ENCODE results near the gene PNPLA2. TPM values are rescaled to one million over a fixed set of nuclear protein-coding genes. Genes with fewer than 3 reads are reported as not detected.

The PNPLA2 gene
- total RNA-seq, 2 experiments from 2014 or later = 24.7 to 26.2 TPM

DNA sequence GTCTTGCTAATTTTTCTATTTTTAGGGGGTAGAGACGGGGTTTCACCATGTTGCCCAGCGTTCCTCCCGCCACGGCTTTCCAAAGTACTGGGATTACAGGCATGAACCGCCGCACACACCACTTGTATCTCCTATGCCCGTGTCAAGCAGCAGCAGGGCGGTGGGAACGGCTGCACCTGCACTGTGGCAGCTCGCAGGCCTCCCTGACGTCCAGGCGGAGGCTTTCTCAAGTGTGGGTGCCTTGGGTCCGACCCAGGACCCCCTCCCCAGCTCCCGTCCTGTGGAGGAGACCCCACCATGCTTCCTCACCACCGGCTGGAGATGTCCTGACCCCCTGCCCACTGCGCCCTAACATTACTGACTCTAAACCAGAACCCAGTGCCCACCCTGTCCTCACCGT lies 49.7 kb downstream of the PNPLA2 start:
- Mint-ChIP-seq H3K27ac (no peak overlapping the region), H3K36me3 (ENCODE audit: low read depth) (peaks cover under 1% of the 10 kb centered on the region), H3K4me3 (no peak overlapping the region), H3K4me1 (no peaks in the 10 kb centered on the region), H3K27me3 (no peaks in the 10 kb centered on the region), H3K9me3 (ENCODE audit: low read depth) (no peaks in the 10 kb centered on the region)
- intact Hi-C loops (cut with DNase I, micrococcal nuclease) = no loop called here
- DNase-seq (no peak), ATAC-seq (no peak)
- ChIA-PET CTCF (interaction anchor here (0.6 kb wide), 1 partner anchor 913 kb away, joined by 4 read pairs; no protein-coding TSS in a partner anchor), POLR2A (no interaction called here)

DNA sequence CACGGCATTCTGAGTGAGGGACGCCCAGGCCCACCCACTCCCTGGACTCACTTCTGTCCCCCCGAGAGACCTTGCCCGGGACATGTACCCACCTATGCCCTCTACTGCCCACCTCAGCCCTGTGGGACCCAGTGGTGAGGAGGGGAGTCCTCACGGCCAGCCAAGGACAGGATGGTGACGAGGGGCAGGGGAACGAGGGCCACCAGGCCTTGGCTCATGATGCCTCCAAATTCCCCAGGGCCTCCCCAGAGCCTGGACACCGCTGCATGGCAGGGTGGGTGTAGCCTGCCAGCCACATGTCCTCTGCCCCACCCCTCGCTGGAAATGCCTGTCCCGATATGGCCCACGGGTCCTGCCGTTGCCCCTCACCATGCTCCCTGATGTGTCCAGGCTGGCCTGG lies 50.1 kb downstream of the PNPLA2 start:
- ChIA-PET POLR2A (no interaction called here), CTCF (no interaction called here)
- DNase-seq = no peak

DNA sequence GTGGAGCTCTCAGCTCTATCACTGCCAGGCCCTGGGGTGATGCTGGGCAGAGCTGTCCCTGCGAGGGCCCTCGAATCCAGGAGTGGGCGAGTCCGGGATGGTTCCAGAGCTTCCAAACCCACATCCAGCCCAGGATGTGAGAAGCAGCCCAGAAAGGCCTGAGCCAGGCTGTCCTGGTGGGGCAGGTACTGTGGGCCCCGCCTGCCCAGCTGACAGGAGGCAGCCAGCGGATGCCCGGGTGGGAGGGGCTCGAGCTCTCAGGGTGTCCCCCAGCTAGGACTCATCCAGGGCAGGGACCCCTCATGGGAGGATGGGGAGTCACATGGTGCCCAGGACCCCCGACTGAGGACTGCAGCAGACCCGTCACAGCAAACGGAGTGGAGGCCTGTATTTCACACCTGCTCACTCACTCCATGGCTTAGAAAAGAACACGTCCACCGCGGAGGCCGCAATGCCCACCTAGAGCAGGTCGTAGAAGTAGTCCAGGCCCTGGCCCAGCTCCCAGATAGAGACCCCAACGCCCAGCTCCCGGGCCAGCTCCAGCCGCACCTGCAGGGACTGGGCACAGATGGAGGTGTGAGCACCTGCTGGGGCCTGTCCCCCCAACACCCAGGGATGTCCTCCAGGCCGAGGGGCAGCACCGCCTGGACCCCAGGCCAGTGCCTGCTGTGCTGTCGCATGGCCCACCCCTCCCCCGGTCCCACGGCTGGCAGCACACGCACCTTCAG lies 50.8 kb downstream of the PNPLA2 start:
- DNase-seq (no peak), ATAC-seq (no peak)
- intact Hi-C loops (cut with DNase I, micrococcal nuclease) = no loop called here
- no peaks in the 10 kb centered on the region for H3K4me1 Mint-ChIP-seq
- no peak overlapping the region for H3K27ac Mint-ChIP-seq
- ChIA-PET CTCF (interaction anchor here (0.6 kb wide), 1 partner anchor 22 kb away, joined by 3 read pairs; no protein-coding TSS in a partner anchor), POLR2A (no interaction called here)
- no peak overlapping the region for H3K4me3 Mint-ChIP-seq
- no peaks in the 10 kb centered on the region for H3K27me3 Mint-ChIP-seq
- peaks cover 7% of the 10 kb centered on the region for H3K36me3 Mint-ChIP-seq (ENCODE audit: low read depth)
- no peaks in the 10 kb centered on the region for H3K9me3 Mint-ChIP-seq (ENCODE audit: low read depth)

More for the DNA sequence above, 50.1 kb downstream of the PNPLA2 start:
- Mint-ChIP-seq H3K9me3 (ENCODE audit: low read depth) (no peaks in the 10 kb centered on the region), H3K27ac (no peak overlapping the region), H3K4me1 (no peaks in the 10 kb centered on the region), H3K27me3 (no peaks in the 10 kb centered on the region), H3K36me3 (ENCODE audit: low read depth) (peaks cover 4% of the 10 kb centered on the region), H3K4me3 (no peak overlapping the region)
- no peak for ATAC-seq
- intact Hi-C loops (cut with DNase I, micrococcal nuclease) = no loop called here

DNA sequence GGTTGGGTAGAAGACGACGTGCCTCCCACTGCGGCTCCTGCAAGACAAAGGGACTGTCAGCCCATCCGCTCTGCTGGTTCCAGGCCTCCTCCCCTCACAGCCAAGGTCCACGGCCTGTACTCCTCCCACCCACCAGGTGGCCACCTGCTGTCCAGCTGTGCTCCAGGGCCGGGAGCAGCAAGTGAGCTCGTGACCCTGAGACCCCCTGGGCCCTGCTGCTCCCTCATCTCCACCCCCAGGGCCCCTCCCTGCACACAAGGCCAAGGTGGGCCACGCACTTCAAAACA lies 51.4 kb downstream of the PNPLA2 start:
- intact Hi-C loops (cut with DNase I, micrococcal nuclease) = no loop called here
- no peak overlapping the region for H3K4me3 Mint-ChIP-seq
- no peak for DNase-seq
- H3K9me3 Mint-ChIP-seq (ENCODE audit: low read depth) = no peaks in the 10 kb centered on the region
- ATAC-seq = no peak
- no peaks in the 10 kb centered on the region for H3K4me1 Mint-ChIP-seq
- no peak overlapping the region for H3K27ac Mint-ChIP-seq
- peaks cover 8% of the 10 kb centered on the region for H3K36me3 Mint-ChIP-seq (ENCODE audit: low read depth)
- ChIA-PET POLR2A (no interaction called here), CTCF (interaction anchor here (0.6 kb wide), 1 partner anchor 120 kb away, joined by 3 read pairs; no protein-coding TSS in a partner anchor)
- no peaks in the 10 kb centered on the region for H3K27me3 Mint-ChIP-seq

DNA sequence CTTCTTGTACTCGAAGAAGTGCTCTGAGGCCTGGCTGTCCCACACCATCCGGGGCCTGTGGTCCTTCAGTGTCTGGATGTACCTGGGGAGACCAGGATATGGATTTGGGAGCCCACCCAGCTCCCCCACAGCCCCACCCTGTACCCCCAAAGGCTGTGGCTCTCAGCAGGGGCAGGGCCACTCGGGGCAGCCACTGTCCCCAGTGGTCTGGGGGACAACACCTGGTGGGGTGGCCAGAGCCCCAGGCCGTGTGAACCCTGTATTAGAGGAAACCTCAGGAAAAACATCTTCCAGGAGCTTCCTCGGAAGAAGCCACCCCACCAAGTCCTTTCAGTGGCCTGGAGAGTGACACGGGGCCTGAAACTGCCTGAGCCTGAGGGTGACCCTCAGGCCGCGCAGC lies 51.7 kb downstream of the PNPLA2 start:
- no peaks in the 10 kb centered on the region for H3K4me1 Mint-ChIP-seq
- no peaks in the 10 kb centered on the region for H3K9me3 Mint-ChIP-seq (ENCODE audit: low read depth)
- no peaks in the 10 kb centered on the region for H3K27me3 Mint-ChIP-seq
- H3K4me3 Mint-ChIP-seq = no peak overlapping the region
- no peak for DNase-seq
- ChIA-PET CTCF (interaction anchor here (0.6 kb wide), 1 partner anchor 121 kb away, joined by 3 read pairs; no protein-coding TSS in a partner anchor), POLR2A (no interaction called here)
- H3K36me3 Mint-ChIP-seq (ENCODE audit: low read depth) = peaks cover 8% of the 10 kb centered on the region
- no peak overlapping the region for H3K27ac Mint-ChIP-seq
- ATAC-seq = no peak
- intact Hi-C loops (cut with DNase I, micrococcal nuclease) = no loop called here

DNA sequence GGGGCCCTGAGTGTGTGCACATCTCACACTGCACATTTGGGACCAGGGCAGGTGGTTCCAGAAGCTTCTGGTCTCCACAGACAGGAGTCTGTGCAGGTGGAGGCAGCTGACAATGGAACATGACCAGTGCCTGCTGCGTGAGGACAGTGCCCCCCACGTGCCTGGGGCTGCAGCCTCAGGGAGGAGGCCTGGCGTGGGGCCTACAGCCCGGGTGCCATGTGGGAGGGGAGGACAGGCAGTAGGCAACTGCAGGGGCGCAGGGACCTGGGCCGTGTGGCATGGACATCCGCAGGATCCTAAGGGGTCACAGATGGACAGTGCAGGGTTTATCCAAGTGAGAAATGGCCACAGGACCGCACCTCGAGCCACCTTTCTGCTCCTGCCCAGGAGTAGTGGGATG lies 52.8 kb downstream of the PNPLA2 start:
- ATAC-seq = no peak
- H3K27me3 Mint-ChIP-seq = no peaks in the 10 kb centered on the region
- no peaks in the 10 kb centered on the region for H3K9me3 Mint-ChIP-seq (ENCODE audit: low read depth)
- no peak overlapping the region for H3K27ac Mint-ChIP-seq
- intact Hi-C loops (cut with DNase I, micrococcal nuclease) = no loop called here
- DNase-seq = no peak
- ChIA-PET CTCF (no interaction called here), POLR2A (no interaction called here)
- H3K36me3 Mint-ChIP-seq (ENCODE audit: low read depth) = peaks cover 10% of the 10 kb centered on the region
- no peak overlapping the region for H3K4me3 Mint-ChIP-seq
- no peaks in the 10 kb centered on the region for H3K4me1 Mint-ChIP-seq

DNA sequence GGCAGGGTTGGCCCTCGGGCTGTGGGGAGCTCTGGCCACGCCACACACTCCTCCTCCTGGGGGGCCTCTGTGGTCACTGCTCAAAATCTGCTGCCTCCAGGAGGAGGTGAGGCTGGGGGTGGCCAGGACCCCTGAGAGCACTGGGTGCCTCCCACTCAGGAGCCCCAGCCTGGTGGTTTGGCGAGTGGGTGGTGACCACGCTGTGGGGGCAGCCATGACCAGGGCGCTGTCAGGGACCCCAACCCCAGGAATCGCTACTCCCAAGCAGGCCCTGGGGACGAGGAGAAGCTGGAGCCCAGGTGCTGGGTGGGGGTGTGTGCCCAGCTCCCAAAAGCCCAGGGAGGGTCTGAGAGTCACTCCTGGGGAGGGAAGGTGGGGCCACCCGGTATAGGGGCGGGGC lies 54.1 kb downstream of the PNPLA2 start:
- ATAC-seq = no peak
- intact Hi-C loops (cut with DNase I, micrococcal nuclease) = no loop called here
- Mint-ChIP-seq H3K9me3 (ENCODE audit: low read depth) (no peaks in the 10 kb centered on the region), H3K36me3 (ENCODE audit: low read depth) (peaks cover 16% of the 10 kb centered on the region), H3K27ac (no peak overlapping the region), H3K4me1 (no peaks in the 10 kb centered on the region), H3K27me3 (no peaks in the 10 kb centered on the region), H3K4me3 (no peak overlapping the region)
- no peak for DNase-seq
- POLR2A ChIA-PET = no interaction called here
- CTCF ChIA-PET = no interaction called here

DNA sequence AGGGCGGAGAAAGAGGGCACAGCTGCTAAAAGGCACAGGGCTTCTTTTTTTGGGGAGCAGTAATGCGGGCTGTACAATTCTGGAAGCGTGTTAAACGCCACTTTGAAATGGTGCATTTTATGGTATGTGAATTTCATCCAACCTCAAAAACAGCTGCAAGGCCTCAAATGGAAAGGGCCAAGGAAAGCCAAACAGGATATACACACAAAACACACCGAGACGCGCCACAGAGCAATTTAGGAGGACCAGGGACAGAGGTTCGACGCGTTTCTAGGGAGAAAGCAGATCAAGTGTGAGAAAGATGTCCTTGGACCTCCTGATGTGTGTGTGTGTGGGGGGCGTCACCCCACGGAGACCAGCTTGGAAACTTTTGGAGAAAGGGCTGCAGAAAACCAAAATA lies 55.0 kb downstream of the PNPLA2 start:
- no peak for DNase-seq
- Mint-ChIP-seq H3K36me3 (ENCODE audit: low read depth) (peaks cover 18% of the 10 kb centered on the region), H3K9me3 (ENCODE audit: low read depth) (no peaks in the 10 kb centered on the region), H3K4me1 (no peaks in the 10 kb centered on the region), H3K27ac (no peak overlapping the region), H3K4me3 (no peak overlapping the region), H3K27me3 (no peaks in the 10 kb centered on the region)
- intact Hi-C loops (cut with DNase I, micrococcal nuclease) = no loop called here
- ChIA-PET POLR2A (no interaction called here), CTCF (no interaction called here)
- no peak for ATAC-seq

Other genes starting within 250 kb of the PNPLA2 start
- 10 to 100 TPM; 40.0 to 44.5 TPM for gene PHRF1, start 242.4 kb upstream of the PNPLA2 start, total RNA-seq
- 10 to 100 TPM; 57.1 to 62.6 TPM for gene IRF7, start 203.0 kb upstream of the PNPLA2 start, total RNA-seq
- not detected for gene CDHR5, start 194.0 kb upstream of the PNPLA2 start, total RNA-seq
- gene SCT, start 191.7 kb upstream of the PNPLA2 start, total RNA-seq = not detected
- under 1 TPM; 0.30 to 0.47 TPM for gene DRD4, start 181.6 kb upstream of the PNPLA2 start, total RNA-seq
- gene DEAF1, start 123.7 kb upstream of the PNPLA2 start, total RNA-seq = 10 to 100 TPM; 47.4 to 56.6 TPM
- gene TMEM80, start 123.1 kb upstream of the PNPLA2 start, total RNA-seq = 10 to 100 TPM; 11.4 to 11.9 TPM
- 10 to 100 TPM in 1 of 2 experiments, 1 to 10 TPM in 1; 8.0 to 10.5 TPM for gene EPS8L2, start 112.7 kb upstream of the PNPLA2 start, total RNA-seq
- 100 to 1,000 TPM; 239 to 246 TPM for gene TALDO1, start 71.5 kb upstream of the PNPLA2 start, total RNA-seq
- gene GATD1, start 41.4 kb upstream of the PNPLA2 start, total RNA-seq = 10 to 100 TPM; 45.7 to 59.8 TPM
- gene CEND1, start 28.8 kb upstream of the PNPLA2 start, total RNA-seq = 1 to 10 TPM in 1 of 2 experiments, under 1 TPM in 1; 0.50 to 1.1 TPM
- 10 to 100 TPM; 33.9 to 36.6 TPM for gene SLC25A22, start 20.6 kb upstream of the PNPLA2 start, total RNA-seq
- 10 to 100 TPM; 21.1 to 29.1 TPM for gene PIDD1, start 13.7 kb upstream of the PNPLA2 start, total RNA-seq
- gene RPLP2, start 8.9 kb upstream of the PNPLA2 start, total RNA-seq = 1,000 to 10,000 TPM; 2,132 to 3,230 TPM
- gene CRACR2B, start 9.0 kb downstream of the PNPLA2 start, total RNA-seq = under 1 TPM; 0.33 to 0.50 TPM
- gene CD151, start 14.0 kb downstream of the PNPLA2 start, total RNA-seq = 10 to 100 TPM; 36.8 to 38.6 TPM
- 10 to 100 TPM; 74.6 to 79.4 TPM for gene POLR2L, start 23.6 kb downstream of the PNPLA2 start, total RNA-seq
- gene TSPAN4, start 23.9 kb downstream of the PNPLA2 start, total RNA-seq = 1 to 10 TPM; 5.2 to 6.0 TPM
- gene CHID1, start 91.9 kb downstream of the PNPLA2 start, total RNA-seq = 10 to 100 TPM; 60.4 to 75.3 TPM
- 10 to 100 TPM; 43.5 to 71.6 TPM for gene AP2A2, start 107.0 kb downstream of the PNPLA2 start, total RNA-seq
- not detected for gene MUC6, start 217.8 kb downstream of the PNPLA2 start, total RNA-seq

Data from activated CD4-positive, alpha-beta T cell treated with anti-CD3 and anti-CD28 coated beads for 36 hours (primary cell).